Activated CD4-positive, alpha-beta T cell treated with anti-CD3 and anti-CD28 coated beads for 24 hours (primary cell): ENCODE results near the gene MAP3K19.
A peak's percentile ranks its signal among the peaks of the same experiment; 100 is the strongest.
"Not testable (repeated sequence)": the region's sequence is repeated elsewhere in the genome, so short reads cannot be mapped to it uniquely, and the experiment has no call there.

Source experiments
- DNase-seq, 2 donors: peaks; one replicate each; pipeline ENCODE4 v3.0.0-alpha.2; 2020; ENCODE audit warnings: low read depth in 2 of 2

Gene MAP3K19

DNA sequence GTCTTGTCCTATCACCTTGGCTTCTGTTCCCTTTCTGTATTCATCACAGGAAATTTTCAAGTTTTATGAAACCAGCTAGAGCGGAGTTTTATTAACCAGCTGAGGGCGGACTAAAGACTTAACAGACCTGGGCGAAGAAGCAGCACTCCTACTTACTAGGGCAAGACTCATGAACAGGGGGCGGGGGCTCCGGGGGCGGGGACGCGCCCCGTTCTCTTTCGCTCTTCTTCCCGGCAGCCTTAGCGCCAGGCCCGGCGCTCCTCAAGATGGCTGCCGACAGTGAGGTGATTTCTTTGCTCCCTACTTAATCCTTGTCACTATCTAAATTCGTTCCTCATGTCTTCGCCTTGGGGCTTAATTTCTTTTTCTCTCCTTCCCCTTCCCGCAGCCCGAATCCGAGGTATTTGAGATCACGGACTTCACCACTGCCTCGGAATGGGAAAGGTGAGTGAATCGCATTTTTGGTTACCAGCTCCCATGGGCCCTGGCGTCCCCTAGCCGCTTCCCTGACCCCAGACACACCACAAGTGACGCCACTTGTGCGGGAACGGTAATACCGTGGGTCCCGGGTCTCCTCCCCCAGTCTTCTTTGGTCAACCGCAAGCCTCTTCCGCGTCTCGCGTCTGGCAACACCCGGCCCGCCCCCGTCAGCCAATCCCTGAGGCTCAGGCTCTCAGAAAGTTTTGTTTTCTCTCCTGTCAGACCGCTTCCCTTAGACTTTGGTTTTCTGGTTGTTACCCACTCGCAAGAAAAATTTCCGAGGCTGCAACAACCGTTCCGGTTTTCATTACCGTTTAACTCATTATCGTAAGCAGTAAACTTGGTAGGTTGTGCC, 5.0 kb upstream of the MAP3K19 start, which contains the start of gene RAB3GAP1:
RAB3GAP1 (plus strand) TSS at position 251 of the 835 bp plus-strand sequence; CDS start at position 267, 16 bp downstream.
- peak; percentile 77 to 79 for DNase-seq

DNA sequence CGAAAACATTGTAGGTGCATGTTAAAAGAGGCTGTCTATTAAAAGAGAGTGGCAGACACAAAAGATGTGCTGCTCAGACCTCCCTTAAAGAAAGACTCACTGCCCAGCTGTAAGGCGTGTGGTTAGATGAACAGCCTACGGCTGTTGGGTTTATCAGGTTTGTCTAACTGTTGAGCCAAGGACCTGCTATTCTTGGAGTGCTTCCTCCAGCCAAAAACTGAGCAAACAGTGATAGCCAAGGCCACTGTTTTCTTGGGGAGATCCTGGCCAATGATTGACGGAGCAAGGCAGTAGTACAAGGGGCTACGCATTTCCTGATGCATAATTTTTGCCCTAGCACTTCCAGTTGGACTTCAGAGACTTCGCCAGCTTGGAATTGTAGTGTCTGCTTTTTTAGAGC, 3.4 kb upstream of the MAP3K19 start:
- no peak for DNase-seq

DNA sequence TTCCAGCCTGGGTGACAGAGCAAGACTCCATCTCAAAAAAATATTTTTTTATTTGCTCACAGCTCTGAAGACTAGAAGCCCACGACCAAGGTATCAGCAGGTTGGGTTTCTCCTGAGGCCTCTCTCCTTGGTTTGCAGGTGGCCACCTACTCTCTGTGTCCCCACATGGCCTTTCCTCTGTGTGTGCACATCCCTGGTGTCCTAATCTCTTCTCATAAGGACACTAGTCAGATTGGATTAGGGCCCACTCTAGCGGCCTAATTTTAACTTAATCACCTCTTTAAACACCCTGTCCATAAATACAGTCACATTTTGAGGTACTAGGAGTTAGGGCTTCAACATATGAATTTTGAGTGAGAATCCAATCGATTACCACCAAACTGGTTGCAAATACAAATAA, 2.9 kb upstream of the MAP3K19 start:
- no peak for DNase-seq

DNA sequence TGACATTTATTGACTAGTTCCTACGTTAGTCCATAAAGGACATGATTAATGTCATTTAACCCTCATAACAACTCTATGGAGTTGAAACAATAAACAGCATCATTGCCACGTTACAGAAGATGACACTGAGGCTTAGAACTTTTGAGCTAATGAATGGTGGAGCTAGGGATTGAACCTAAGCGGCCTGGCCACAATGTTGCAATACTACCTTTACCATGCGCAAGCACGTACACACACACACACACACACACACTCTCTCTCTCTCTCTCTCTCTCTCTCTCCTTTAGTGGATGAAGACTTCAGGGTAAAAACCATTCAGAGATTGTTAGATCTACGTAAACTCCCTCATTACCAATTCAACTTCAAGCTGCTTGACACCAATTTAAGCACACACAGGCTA, 875 bp upstream of the MAP3K19 start:
- DNase-seq: no peak

DNA sequence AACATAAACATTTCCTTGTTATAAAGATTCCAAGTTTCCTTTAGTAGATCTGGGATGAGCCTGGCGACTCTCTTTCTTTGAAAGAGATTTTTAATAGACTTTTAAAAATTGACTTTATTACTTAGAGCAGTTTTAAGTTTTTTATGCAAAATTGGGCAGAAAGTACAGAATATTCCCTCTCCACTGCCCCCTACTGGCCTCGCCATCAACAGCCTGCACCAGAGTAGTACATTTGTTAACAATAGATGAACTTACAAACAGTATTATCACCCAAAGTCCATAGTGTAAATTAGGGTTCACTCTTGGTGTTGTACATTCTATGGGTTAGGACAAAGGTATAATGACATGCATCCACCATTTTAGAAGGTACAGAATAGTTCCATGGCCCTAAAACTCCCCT, 3.9 kb downstream of the MAP3K19 start:
- DNase-seq: peak in 1 of 2 donors; percentile 14

DNA sequence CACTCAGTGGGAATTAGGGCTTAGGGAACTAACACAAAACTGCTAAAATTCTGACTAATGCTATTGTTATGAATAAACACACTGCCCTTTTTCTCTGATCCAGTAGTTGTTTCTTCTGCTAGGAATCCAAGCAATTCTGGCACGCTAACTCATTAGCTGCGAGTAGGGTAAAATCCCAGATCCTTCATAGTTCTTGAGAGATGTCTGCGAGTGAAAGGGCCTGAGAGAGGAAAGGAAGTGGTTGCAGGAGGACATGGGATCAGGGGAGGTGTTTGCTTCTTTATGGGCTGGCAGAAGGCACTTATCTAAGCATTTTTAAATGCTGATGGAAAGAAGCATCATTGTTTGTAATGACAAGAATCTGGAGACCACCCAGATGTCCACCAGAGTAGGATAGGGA, 9.4 kb downstream of the MAP3K19 start:
- no peak for DNase-seq

DNA sequence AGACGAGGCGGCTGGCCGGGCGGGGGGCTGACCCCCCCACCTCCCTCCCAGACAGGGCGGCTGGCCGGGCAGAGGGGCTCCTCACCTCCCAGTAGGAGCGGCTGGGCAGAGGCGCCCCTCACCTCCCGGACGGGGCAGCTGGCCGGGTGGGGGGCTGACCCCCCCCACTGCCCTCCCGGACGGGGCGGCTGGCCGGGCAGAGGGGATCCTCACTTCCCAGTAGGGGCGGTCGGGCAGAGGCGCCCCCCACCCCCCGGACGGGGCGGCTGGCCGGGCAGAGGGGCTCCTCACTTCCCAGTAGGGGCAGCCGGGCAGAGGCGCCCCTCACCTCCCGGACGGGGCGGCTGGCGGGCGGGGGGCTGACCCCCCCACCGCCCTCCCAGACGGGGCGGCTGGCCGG, 14.0 kb downstream of the MAP3K19 start:
- not testable (repeated sequence) for DNase-seq

DNA sequence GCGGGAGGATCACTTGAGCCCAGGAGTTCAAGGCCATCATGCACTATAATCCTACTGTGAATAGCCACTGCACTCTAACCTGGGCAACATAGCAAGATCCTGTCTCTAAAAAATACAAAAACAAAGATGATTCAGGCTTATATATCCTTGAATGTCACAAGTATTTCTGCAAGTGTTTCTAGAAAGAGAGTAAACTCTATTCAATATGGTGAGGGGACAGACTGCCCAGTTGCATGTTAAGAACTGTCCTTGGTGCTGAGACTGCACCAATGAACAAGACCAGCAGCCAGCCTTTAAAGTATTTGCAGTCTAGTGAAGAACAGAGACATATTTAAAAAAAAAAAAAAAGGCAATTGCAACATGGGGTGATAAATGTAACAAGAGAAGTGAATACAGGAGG, 16.4 kb downstream of the MAP3K19 start:
- no peak for DNase-seq

DNA sequence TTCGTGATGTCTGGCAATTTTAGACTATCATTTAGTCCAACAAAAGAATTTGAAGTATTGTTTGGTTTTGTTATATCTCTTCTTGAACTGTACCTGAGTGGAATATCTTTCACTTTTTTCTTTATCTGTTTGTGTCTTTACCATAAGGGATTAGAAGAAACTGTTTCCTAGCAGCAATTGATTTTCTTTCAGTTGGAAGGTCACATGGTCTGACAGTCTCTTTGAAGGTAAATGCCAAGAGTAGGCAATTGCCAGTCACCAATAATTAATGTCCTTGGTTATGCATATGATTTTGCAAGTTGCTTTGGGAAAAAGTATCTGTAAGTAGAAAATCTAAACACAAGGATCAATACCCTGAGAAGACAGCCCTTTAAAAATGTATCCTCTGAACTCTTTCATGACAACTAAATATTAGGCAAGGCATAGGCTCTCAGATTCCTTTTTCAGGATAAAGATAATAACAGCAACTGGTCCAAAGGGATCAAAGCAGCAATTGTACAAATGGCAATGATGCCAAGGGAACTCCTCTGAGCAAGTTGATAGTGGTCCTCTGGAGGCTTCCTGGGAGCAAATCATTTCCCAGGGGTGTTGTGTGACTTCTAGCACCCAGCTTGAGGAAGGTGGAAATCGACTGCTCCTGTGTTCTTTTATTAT, 17.6 kb downstream of the MAP3K19 start:
- DNase-seq: no peak

DNA sequence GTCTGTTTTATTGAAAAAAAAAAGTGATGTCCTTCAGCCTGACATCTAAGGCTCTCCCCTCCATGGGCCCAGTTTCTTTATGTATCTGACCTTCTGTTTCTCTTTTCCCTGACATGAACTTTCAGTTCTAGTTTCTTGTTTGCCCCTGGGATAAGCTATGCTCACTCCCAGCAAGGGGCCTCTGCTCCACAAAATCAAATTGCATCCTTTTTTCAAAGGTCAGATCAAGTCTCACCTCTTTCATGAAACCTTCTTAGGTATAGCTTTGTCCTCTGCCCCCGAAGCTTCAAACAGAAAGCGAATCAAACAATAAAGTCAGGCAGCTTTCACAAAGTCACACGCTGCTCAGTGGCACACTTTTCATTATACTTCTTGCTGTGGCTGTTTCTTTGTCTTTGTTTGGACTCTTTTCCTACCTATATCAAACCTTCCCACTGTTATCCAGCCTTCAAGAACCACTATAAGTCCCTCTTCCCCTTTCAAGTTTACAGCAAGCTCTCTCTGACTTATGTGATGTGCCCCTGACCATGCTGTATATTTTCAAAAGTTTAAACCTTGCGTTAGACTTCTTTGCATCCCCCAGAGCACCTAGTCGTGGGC, 23.3 kb downstream of the MAP3K19 start:
- no peak for DNase-seq

DNA sequence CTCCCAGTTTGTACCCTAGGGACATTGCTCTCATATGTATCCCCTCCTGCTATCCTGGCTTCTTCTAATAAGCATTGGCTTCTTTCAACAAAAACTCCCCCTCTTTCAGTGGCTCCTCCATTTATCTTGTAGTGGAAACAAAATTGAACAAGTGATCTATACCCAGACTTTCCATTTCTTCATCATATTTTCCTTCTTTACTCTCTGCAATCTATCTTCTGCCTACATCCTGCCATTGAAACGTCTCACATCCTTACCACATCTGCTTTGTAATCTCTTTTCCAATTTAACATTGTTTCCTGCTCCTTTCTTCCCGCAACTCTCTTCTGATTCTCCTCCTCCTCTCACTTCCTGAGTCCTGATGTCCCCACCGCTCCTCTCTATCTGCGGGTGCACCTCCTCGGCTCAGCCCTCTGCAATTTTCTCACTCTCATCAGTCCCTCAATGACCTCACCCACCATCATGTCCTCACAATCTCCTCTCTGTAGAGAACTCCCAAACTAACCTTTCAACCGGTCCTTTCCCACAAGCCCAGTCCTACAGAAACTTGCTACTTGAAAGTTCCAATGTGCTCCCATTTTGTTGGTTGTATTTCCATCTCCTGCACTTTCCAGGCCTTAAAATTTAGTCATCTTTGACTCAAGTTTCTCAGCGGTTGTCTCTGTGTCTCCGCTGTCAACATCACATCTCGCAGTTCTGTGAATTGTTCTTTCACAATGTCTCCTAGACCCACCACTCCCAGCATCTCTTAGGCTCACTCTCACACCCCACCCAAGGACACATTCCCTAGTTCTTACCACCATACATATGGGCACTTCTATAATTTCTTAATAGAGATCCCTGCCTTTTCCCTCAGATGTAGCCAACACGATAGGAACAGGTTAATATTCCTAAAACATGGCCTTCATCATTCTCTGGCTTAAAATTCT, 24.0 kb downstream of the MAP3K19 start:
- DNase-seq: no peak

DNA sequence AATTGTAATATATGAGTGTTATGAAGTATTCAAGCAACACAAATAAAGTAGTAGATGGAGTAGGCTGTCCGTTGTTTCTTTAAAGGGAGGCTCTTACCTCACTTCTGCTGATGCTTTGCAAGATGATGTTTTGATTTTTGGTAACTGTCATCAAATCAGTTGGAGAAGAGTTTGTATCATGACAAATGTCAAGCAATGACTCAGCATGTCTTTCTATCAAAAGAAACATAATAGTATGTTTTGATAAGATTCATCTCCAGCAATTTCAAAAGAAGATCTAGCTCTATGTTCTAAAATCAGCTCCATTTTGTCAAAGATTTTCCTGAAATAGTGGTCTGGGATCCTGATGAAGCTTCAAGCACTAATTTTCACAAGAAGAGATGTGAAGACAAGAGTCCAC, 25.6 kb downstream of the MAP3K19 start:
- DNase-seq: no peak

DNA sequence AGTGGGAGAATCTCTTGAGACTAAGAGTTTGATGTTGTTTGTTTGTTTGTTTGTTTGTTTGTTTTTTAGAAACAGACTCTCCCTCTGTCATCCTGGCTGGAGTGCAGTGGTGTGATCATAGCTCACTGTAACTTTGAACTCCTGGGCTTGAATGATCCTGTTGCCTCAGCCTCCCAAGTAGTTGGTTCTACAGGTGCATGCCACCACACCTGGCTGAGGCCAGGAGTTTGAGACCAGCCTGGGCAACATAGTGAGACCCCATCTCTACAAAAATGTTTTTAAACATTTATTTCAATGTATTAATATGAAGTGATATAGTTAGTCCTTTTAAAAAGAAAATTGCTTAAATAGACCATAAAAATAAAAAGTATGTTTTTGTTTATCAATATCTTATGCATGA, 35.6 kb downstream of the MAP3K19 start:
- no peak for DNase-seq

DNA sequence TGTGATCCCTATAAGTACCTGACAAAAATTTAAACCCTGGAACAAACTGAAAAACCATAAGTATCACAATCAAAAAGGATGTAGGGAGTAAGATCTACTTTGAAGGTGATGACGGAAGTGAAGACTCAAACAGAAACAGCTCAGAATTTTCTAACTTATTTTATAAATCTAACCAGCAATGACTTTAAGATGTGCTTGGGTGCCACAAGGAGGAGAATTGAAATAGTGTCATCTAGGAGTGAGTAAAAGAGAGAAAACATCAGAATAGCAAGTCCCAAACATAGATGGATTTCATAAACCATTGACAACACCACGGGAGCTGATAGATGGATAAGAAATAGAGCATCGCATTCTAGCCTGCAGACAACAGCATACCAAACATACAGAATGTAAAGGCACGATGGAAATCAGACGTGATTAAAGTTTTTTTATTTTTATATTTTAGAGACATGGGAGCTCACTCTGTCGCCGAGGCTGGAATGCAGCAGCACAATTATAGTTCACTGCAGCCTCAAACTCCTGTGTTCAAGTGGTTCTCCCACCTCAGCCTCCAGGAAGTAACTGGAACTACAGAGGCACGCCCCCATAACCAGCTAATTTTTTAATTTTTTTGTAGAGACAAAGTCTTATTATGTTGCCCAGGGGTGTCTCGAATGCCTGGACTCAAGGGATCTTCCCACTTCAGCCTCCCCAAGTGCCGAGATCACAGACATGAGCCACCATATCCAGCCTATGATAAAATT, 36.9 kb downstream of the MAP3K19 start:
- no peak for DNase-seq

DNA sequence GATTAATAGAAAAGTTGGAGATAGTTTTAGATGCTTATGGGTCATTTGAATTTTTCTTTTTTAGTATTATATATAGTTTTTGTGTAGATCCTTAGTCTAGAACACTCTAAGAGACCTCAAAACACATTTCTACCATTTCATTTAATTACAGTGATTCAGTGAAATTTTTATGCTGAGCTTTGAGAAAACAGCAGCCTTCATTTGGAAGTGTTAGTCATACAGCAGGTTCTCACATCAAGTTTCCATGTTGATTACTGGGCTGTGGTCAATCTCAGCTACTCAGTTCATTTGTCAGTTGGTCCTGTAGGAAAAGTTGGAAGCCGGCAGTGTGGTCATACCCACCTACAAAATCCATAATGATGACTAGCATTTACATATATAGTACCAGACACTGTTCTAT, 37.9 kb downstream of the MAP3K19 start:
- no peak for DNase-seq

DNA sequence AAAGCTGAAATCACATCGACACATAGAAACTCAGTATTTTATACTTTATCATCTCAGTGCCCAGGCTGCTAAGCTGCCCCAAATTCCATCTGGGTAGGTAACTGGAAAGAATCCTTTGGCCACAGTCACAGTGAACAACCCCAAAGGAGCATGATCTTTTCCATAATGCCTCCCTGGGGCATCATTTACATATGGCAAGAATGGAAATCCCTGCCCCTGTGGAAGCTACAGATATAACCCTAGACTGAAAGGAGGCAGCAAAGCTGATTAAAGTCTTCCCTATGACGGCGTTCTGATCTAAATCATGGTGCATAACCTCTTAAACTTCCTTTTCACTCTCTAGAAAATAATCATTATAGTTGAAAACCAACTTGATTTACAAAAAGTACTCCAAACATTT, 41.5 kb downstream of the MAP3K19 start:
- no peak for DNase-seq

DNA sequence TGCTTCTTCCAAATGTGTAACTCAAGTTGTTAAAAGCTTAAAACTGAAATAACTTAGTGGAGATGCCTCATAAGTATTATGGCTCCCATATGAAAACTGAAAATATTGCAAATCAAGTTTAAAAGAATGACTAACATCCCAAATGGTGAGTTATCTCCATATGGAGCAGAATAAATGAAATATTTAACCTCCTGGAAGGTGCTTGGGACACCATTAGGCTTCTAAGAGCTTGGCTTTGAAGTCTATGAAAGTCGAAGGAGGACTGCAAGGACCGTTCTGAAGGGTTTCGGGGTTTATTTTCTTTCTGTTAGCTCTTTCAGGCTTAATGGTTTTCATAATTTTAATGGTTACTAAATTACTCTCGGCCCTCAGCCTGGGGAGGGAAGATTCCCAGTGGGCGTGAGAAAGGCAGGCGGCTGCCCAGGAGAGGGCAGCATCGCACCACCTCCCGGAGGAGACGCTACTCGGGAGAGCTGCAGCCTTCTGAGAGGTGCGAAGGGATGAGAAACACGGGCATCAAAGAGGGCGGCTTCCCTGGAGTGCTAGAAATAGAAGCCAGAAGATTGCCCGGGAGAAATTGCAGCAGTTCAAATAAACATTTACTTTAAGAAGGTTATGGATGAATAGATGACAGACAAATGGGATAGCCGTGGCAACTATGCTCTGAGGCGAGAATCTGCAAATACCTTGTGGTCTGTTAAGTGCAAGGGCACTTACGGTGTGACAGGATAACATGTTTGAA, 43.1 kb downstream of the MAP3K19 start:
- peak; percentile 54 to 55 for DNase-seq

DNA sequence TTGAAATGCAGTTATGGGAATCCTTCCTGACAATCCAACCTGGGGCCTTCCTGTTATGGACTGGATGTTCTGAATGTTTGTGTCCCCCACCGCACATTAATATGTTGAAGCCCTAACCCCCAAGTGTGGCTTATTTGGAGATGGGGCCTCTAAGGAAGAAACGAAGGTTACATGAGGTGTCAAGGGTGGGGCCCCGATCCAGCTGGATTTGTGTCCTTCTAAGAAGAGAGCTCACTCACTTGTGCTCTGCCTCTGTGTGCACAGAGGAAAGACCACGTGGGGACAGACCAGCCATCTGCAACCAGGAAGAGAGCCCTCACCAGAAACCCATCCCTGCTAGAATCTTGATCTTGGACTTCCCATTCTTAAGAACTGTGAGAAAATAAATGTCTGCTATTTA, 44.4 kb downstream of the MAP3K19 start:
- DNase-seq: no peak

DNA sequence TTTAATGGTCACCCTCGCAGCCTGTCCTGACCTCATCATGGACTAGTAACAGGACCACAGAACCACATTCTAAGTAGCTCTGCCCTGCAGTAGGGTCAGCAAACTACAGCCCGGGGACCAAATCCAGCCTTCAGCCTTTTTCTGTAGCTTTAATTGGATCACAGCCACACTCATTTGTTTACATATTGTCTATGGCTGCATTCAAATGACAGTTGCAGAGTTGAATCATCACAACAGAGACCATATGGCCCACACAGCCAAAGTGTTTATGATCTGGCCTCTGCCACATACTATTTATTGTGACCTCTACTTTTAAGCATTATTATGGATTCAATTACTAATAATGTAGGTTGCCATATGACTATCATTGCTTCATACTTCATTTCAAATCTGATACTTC, 47.7 kb downstream of the MAP3K19 start:
- DNase-seq: no peak

DNA sequence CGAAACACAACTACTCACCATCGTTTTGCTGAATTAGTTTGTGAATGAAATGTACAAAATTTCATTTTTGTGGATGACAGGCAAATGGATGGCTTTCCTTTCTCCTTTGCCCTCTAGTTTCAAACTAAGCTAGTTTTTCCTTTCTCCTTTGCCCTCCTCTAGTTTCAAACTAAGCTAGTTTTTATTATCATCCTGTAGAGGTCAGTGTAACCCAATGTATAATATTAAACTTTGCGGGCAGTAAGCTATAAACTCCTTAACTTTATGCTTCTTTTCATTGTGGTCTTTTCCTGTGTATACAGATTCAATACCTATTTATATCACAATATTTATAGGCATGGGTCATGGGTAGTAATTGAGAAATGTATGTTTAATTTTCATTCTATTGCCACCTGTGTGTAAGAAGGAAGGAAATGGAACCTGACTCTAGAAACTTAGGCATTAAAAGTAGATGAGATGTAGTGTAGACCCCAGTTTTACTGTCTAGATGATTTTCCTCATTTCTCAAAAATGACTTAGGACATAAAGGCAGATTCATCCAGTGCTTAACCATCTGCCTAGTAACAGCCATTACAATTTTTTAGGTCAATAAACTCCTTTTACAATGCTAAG, 58.1 kb downstream of the MAP3K19 start:
- no peak for DNase-seq
